Spinal cord (tissue), 10 donors: Measurements from ENCODE around the gene SNORC. TPM values are rescaled to one million over a fixed set of nuclear protein-coding genes. Genes with fewer than 3 reads are reported as not detected.

Source experiments
- DNase-seq, 6 donors: peaks; one replicate each; pipeline versions ENCODE4 v3.0.0 to v3.0.0-alpha.2; 2013 to 2015; ENCODE audit warnings: low spot score in 6 of 6, low read depth in 4 of 6
- H3K27ac ChIP-seq: one replicate; pipeline ENCODE4 v1.5.1; 2013; ENCODE audit warnings: low read depth, low read length, control low read depth
- H3K27me3 ChIP-seq: one replicate; pipeline ENCODE4 v1.6.1; 2013; ENCODE audit warnings: low read length; ENCODE audit not compliant: control insufficient read depth, insufficient read depth
- H3K36me3 ChIP-seq: one replicate; pipeline ENCODE4 v1.6.1; 2013; ENCODE audit warnings: low read length; ENCODE audit not compliant: control insufficient read depth, insufficient read depth
- H3K4me1 ChIP-seq: one replicate; pipeline ENCODE4 v1.6.1; 2013; ENCODE audit warnings: low read length; ENCODE audit not compliant: control insufficient read depth, insufficient read depth
- H3K4me3 ChIP-seq: one replicate; pipeline ENCODE4 v1.5.1; 2013; ENCODE audit warnings: low read depth, low read length, control low read depth
- H3K9me3 ChIP-seq: one replicate; pipeline ENCODE4 v1.6.1; 2013; ENCODE audit warnings: low read length; ENCODE audit not compliant: control insufficient read depth, insufficient read depth
- WGBS: methylation state at CpG from one replicate; pipeline ENCODE4 v1.1.5; 2013; ENCODE audit warnings: missing lambda C conversion rate; ENCODE audit not compliant: insufficient coverage; 5-methylcytosine and 5-hydroxymethylcytosine counted together
- polyA plus RNA-seq, 2 donors: library from polyadenylated mRNA; unstranded; fragments of 120-200 nt; gene quantifications; one replicate each; pipeline ENCODE4 v1.2.1, GENCODE V29; 2013; ENCODE audit not compliant: insufficient read length in 2 of 2
- total RNA-seq, 2 donors: library from RNA; depleted of rRNA in 1 of 2; stranded (reverse); fragments of 120-200 nt in 1 of 2; fragments of >200 nt in 1 of 2; gene quantifications; one replicate each; pipeline versions ENCODE4 v1.2.3 to v1.2.4, GENCODE V29; 2013 to 2014
- donor health status: healthy.

Gene SNORC
- total and polyA plus RNA-seq, 4 donors: 3.1 to 10.8 (median 7.4) TPM

- Histone ChIP-seq H3K36me3 (peaks cover 18% of the 10 kb centered on the region), H3K4me1 (no peaks in the 10 kb centered on the region), H3K4me3 (no peak overlapping the region), H3K27ac (no peak overlapping the region), H3K9me3 (no peaks in the 10 kb centered on the region), H3K27me3 (peaks cover 2% of the 10 kb centered on the region)
- WGBS: 100% methylated on average over 1 of the region's 11 CpGs
- no peak for DNase-seq
Measured at GRCh38 chr2:232920055-232920454, 50.0 kb downstream of the SNORC start.

- Histone ChIP-seq H3K9me3 (no peaks in the 10 kb centered on the region), H3K27me3 (peaks cover 9% of the 10 kb centered on the region), H3K27ac (no peak overlapping the region), H3K4me1 (peaks cover 6% of the 10 kb centered on the region), H3K4me3 (no peak overlapping the region), H3K36me3 (peaks cover 18% of the 10 kb centered on the region)
- no peak for DNase-seq
- 91% methylated on average over 1 of the region's 3 CpGs for WGBS
Measured at GRCh38 chr2:232920760-232921159, 50.7 kb downstream of the SNORC start.

- DNase-seq: no peak
- Histone ChIP-seq H3K9me3 (no peaks in the 10 kb centered on the region), H3K27ac (no peak overlapping the region), H3K4me3 (no peak overlapping the region), H3K36me3 (peaks cover 18% of the 10 kb centered on the region), H3K27me3 (peaks cover 25% of the 10 kb centered on the region), H3K4me1 (peaks cover 32% of the 10 kb centered on the region)
Measured at GRCh38 chr2:232924433-232924832, 54.4 kb downstream of the SNORC start.

- H3K36me3 ChIP-seq: peaks cover 11% of the 10 kb centered on the region
- peak in 1 of 6 donors; percentile 4 for DNase-seq
- no peak overlapping the region for H3K27ac ChIP-seq
- H3K4me1 ChIP-seq: peaks cover 32% of the 10 kb centered on the region
- no peaks in the 10 kb centered on the region for H3K9me3 ChIP-seq
- H3K4me3 ChIP-seq: no peak overlapping the region
- WGBS: 38% methylated on average over 7 of the region's 11 CpGs
- peaks cover 25% of the 10 kb centered on the region for H3K27me3 ChIP-seq
Measured at GRCh38 chr2:232925153-232925820, 55.2 kb downstream of the SNORC start.

GRCh38 chr2:232925821-232926156 is 55.7 kb downstream of the SNORC start:
- Histone ChIP-seq H3K9me3 (no peaks in the 10 kb centered on the region), H3K4me3 (no peak overlapping the region), H3K27me3 (peaks cover 25% of the 10 kb centered on the region), H3K27ac (no peak overlapping the region), H3K36me3 (peaks cover 10% of the 10 kb centered on the region), H3K4me1 (peaks cover 32% of the 10 kb centered on the region)
- DNase-seq: peak in 1 of 6 donors; percentile 46
- WGBS: 7% methylated on average over 3 of the region's 11 CpGs

- 13% methylated on average over 9 of the region's 13 CpGs for WGBS
- peaks cover 25% of the 10 kb centered on the region for H3K27me3 ChIP-seq
- peak overlapping the region; percentile 24 for H3K4me3 ChIP-seq
- H3K4me1 ChIP-seq: peaks cover 32% of the 10 kb centered on the region
- H3K27ac ChIP-seq: no peak overlapping the region
- H3K9me3 ChIP-seq: no peaks in the 10 kb centered on the region
- peak in 1 of 6 donors; percentile 40 for DNase-seq
- peaks cover 10% of the 10 kb centered on the region for H3K36me3 ChIP-seq
Measured at GRCh38 chr2:232926431-232926939, 56.4 kb downstream of the SNORC start.

- peaks cover 32% of the 10 kb centered on the region for H3K4me1 ChIP-seq
- H3K36me3 ChIP-seq: peaks cover 6% of the 10 kb centered on the region
- WGBS: under 1% methylated on average over 76 of the region's 76 CpGs
- H3K9me3 ChIP-seq: no peaks in the 10 kb centered on the region
- peak in 2 of 6 donors; percentile 11 to 30 for DNase-seq
- H3K27ac ChIP-seq: no peak overlapping the region
- peaks cover 25% of the 10 kb centered on the region for H3K27me3 ChIP-seq
- peak overlapping the region; percentile 24 for H3K4me3 ChIP-seq
Measured at GRCh38 chr2:232927032-232927792, 57.1 kb downstream of the SNORC start.

- H3K27ac ChIP-seq: no peak overlapping the region
- peak in 3 of 6 donors; percentile 40 to 82 (median 81) for DNase-seq
- H3K27me3 ChIP-seq: peaks cover 25% of the 10 kb centered on the region
- WGBS: under 1% methylated on average over 114 of the region's 114 CpGs
- peaks cover 32% of the 10 kb centered on the region for H3K4me1 ChIP-seq
- peaks cover 6% of the 10 kb centered on the region for H3K36me3 ChIP-seq
- H3K9me3 ChIP-seq: no peaks in the 10 kb centered on the region
- H3K4me3 ChIP-seq: peak overlapping the region; percentile 11
Measured at GRCh38 chr2:232927793-232928550, 57.9 kb downstream of the SNORC start.
